GM12865 (cell line): ENCODE results near the gene PRKN.
"Not testable (repeated sequence)": the region's sequence is repeated elsewhere in the genome, so short reads cannot be mapped to it uniquely, and the experiment has no call there.

Source experiments
- DNase-seq: peaks from one replicate; pipeline ENCODE4 v3.0.0; 2010; ENCODE audit warnings: low read depth
- H3K4me3 ChIP-seq: 2 replicates; pipeline ENCODE4 v1.5.1; 2011; ENCODE audit warnings: mild to moderate bottlenecking, low read depth, low read length, control low read depth
- TF ChIP-seq, protein P1 (sequence below): IDR thresholded peaks from 2 replicates; pipeline ENCODE4 v1.5.1; 2011; ENCODE audit warnings: low read length, control low read depth, low read depth, inconsistent platforms; ENCODE audit not compliant: insufficient read depth; ENCODE audit errors: missing control alignments

The PRKN gene

DNA sequence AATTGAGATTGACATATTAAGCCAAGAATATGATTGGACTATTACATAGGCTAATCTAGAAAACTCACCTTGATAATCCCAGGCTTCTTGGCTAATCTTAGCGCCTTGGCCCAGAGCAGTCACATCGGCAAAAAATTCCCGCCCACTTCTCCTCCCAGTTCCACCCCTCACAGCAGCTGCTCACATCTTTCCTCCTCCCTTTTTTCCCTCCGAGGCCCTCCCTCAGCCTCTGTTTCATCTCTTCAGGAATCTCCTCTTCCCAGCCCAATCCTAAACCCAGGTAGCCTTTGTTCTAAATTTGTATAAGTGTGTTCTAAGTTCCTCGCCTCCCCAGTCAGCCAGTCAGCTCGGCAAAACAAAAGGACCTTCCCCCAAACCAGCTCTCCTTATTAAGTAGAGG is 184.3 kb downstream of the PRKN start:
- no peak overlapping the region for H3K4me3 ChIP-seq
- TF ChIP-seq, protein P1, sequence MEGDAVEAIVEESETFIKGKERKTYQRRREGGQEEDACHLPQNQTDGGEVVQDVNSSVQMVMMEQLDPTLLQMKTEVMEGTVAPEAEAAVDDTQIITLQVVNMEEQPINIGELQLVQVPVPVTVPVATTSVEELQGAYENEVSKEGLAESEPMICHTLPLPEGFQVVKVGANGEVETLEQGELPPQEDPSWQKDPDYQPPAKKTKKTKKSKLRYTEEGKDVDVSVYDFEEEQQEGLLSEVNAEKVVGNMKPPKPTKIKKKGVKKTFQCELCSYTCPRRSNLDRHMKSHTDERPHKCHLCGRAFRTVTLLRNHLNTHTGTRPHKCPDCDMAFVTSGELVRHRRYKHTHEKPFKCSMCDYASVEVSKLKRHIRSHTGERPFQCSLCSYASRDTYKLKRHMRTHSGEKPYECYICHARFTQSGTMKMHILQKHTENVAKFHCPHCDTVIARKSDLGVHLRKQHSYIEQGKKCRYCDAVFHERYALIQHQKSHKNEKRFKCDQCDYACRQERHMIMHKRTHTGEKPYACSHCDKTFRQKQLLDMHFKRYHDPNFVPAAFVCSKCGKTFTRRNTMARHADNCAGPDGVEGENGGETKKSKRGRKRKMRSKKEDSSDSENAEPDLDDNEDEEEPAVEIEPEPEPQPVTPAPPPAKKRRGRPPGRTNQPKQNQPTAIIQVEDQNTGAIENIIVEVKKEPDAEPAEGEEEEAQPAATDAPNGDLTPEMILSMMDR, result no peak
- no peak for DNase-seq

DNA sequence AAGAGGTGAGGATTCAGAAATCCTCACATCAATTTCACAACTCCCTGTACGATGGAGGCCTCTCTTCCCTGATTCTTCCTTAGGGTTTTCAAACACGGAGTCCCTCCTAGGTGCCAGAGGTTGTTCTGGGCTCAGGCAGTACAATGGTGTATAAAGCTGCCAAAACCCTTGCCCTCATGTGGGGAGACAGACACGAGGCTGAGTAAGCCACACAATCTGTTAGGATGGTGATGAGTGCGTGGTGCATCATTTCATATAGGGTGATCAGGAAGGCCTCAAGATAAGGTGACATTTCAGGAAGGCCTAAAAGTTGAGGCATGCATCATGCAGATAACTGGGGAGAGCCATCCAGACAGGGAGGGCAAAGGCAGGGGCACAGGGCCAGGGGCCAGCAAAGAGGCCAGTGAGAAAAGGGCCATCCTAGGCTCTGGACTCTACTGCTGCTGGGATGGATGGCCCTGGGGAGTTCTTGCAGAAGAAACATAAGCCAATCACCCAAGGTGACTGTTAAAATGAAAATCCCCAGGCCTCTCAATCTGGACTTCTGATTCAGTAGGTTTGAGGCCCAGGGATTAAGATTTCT is 186.5 kb downstream of the PRKN start:
- TF ChIP-seq, protein P1, result no peak
- DNase-seq, result no peak

DNA sequence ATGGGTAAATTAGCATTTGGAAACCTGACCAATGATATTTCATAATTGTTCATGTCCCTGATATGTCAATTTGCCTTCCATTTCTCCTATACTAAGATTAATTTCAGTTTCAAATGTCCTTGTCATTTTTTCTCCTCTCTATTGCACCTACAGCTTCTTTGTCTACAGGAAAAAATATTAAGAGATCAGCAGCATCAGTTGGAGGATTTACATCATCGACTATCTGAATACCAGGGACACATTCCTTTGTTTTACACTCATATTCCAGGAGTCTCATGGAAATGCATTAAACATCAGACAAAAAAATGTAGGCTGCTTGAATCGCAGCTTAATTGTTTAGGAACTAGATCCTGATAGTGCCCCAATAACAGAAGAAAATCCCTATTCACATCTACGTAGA is 188.2 kb downstream of the PRKN start:
- TF ChIP-seq, protein P1, result no peak
- H3K4me3 ChIP-seq, result no peak overlapping the region
- DNase-seq, result no peak

More for the DNA sequence above, 186.5 kb downstream of the PRKN start:
- no peak overlapping the region for H3K4me3 ChIP-seq

DNA sequence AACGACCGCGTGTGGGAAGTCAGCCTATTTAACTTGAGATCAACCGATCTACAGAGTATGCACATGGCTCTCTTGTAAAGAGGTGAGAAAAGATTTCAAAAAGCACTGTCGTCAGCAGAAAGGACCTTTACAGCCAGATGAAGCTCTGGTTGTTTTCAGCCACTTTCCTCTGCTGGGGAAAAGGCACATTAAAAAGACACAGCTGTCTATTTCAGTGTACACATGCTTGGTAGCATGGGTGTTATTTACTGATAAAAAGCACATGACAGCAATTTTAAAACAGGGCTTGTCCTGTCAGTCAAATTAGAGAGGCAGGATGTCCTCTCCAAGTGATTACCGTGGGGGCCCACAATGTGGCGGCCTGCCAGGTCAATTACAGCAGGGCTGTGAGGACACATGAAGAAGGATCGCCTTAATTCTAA is 188.9 kb downstream of the PRKN start:
- no peak overlapping the region for H3K4me3 ChIP-seq
- no peak for DNase-seq
- TF ChIP-seq, protein P1, result no peak

DNA sequence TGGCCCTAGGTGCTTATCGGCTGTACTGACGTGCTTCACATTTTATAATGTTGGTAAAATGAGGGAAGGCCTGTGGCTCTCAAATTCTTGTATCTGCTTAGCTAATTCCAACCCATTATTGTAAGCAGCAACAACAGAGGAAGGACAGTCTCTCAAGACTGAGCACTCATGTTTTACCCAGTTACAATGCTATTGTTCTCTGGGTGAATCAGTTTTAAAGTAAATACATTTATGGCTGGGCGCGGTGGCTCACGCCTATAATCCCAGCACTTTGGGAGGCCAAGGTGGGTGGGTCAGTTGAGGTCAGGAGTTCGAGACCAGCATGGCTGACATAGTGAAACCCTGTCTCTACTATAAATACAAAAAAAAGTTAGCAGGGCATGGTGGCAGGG is 194.6 kb downstream of the PRKN start:
- no peak overlapping the region for H3K4me3 ChIP-seq
- TF ChIP-seq, protein P1, result no peak
- DNase-seq, result no peak

DNA sequence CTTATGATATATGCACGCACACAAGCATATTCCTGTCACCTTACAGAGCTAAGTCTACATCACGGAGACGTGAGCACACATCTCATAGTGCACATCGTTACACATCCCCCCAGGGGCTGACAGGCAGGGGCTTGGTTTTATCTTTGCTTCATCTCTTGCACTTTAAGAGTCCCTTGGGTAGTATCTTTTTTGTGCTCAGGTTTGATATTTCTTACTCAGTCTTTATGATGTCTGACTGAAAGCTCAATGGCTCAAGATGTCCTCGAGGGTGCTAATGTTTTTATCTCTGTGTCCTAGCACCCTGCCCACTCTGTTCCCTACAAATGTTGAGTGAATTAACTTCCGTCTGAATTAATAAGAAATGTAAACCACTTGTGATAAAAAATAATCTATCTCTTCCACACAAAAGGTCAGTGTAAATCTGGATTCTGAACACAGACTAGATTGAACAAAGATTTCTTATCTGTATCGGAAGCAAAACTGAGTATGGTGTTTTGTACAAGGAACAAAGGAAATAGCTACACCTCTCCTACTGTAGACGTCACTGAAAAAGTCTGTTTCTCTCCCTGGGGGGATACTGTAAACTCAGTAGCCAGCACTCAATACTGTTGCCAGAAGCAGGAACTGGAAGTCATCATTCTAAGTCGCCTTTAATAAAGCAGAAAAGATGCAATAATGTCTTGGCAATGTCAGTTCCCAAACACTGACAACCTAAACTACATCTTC is 195.1 kb downstream of the PRKN start:
- no peak for DNase-seq
- TF ChIP-seq, protein P1, result no peak
- no peak overlapping the region for H3K4me3 ChIP-seq

DNA sequence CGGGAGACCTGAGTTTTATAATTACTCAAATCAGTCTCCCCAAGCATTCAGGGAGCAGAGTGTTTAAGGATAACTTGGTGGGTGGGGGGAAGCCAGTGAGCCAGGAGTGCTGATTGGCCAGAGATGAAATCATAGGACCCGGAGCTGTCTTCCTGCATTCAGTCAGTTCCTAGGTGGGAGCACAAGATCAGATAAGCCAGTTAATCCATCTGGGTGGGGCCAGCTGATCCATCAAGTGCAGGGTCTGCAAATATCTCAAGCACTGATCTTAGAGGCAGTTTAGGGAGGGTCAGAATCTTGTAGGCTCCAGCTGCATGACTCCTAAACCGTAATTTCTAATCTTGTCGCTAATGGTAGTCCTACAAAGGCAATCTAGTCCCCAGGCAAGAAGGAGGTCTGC is 196.2 kb downstream of the PRKN start:
- not testable (repeated sequence) for H3K4me3 ChIP-seq

More for the DNA sequence above, 196.2 kb downstream of the PRKN start:
- DNase-seq, result not testable (repeated sequence)
